Transverse colon (tissue), 4 donors: ENCODE measurements around the gene P3H4. TPM values are rescaled to one million over a fixed set of nuclear protein-coding genes. Genes with fewer than 3 reads are reported as not detected.

Experiments
- DNase-seq: peaks from one replicate; pipeline ENCODE4 v3.0.0-alpha.2; 2019
- H3K27ac ChIP-seq, 4 donors: fragments of 200-600 bp; sonication (generic); 2 replicates each; pipeline ENCODE4 v1.5.1; 2016 to 2018; ENCODE audit warnings: inconsistent platforms in 4 of 4
- H3K27me3 ChIP-seq: fragments of 200-600 bp; sonication (generic); 2 replicates; pipeline ENCODE4 v1.5.1; 2017; ENCODE audit warnings: inconsistent platforms
- H3K36me3 ChIP-seq, 4 donors: fragments of 200-600 bp; sonication (generic); 2 replicates each; pipeline ENCODE4 v1.5.1; 2017 to 2019; ENCODE audit warnings: inconsistent platforms in 4 of 4
- H3K4me1 ChIP-seq, 4 donors: fragments of 200-600 bp; sonication (generic); 2 replicates each; pipeline ENCODE4 v1.5.1; 2017 to 2020; ENCODE audit warnings: inconsistent platforms in 4 of 4
- H3K4me3 ChIP-seq, 4 donors: fragments of 200-600 bp; sonication (generic); 1 replicate in 1 of 4; 2 replicates in 3 of 4; pipeline versions ENCODE4 v1.5.1 to v1.6.1; 2017 to 2019; ENCODE audit warnings: inconsistent platforms in 4 of 4
- H3K9me3 ChIP-seq, 2 donors: fragments of 200-600 bp; sonication (generic); 2 replicates each; pipeline ENCODE4 v1.5.1; 2017 to 2019; ENCODE audit warnings: inconsistent platforms in 2 of 2
- CTCF ChIP-seq, 5 experiments: fragments of 200-600 bp in 3 of 5; fragments of 450-650 bp in 2 of 5; sonication (generic) in 3 of 5; IDR thresholded peaks; 1 replicate in 2 of 5; 2 replicates in 3 of 5; pipeline ENCODE4 v1.5.1; 2016 to 2017; ENCODE audit warnings: antibody characterized with exemption in 5 of 5, inconsistent platforms in 3 of 5, mild to moderate bottlenecking in 2 of 5, moderate library complexity in 1 of 5
- EP300 ChIP-seq: sonication (generic); formaldehyde crosslinking; IDR thresholded peaks from one replicate; pipeline ENCODE4 v1.6.1; 2017; ENCODE audit warnings: antibody characterized with exemption, low read depth
- POLR2A ChIP-seq: fragments of 450-650 bp; IDR thresholded peaks from one replicate; pipeline ENCODE4 v1.6.1; 2016; ENCODE audit warnings: antibody characterized with exemption, mild to moderate bottlenecking, moderate library complexity
- POLR2AphosphoS5 ChIP-seq, 3 donors: sonication (generic); formaldehyde crosslinking; IDR thresholded peaks; one replicate each; pipeline ENCODE4 v1.6.1; 2016; ENCODE audit warnings: antibody characterized with exemption in 3 of 3
- WGBS, 2 donors: methylation state at CpG; one replicate each; pipeline ENCODE4 v1.1.5; 2018; ENCODE audit warnings: low coverage in 1 of 2; 5-methylcytosine and 5-hydroxymethylcytosine counted together
- in situ Hi-C, 4 donors: fragments of 200-750 bp; cut with MboI; loops; one replicate each; pipeline versions ENCODE4 v1.15.0 to v1.15.1; 2017; ENCODE audit warnings: low sequenced_read_pairs in 3 of 4, low pct_ligation_motif_present in 1 of 4, low pct_unique_long_range_greater_than_20kb in 1 of 4
- intact Hi-C: fragments of 100-400 bp; cut with DNase I; formaldehyde crosslinking; loops from one replicate; pipeline ENCODE4 v1.15.1; 2023; ENCODE audit warnings: low total_unique reads
- total RNA-seq, 4 donors: library from RNA; depleted of rRNA; stranded (reverse); fragments of >200 nt; gene quantifications; one replicate each; pipeline ENCODE4 v1.1.0, GENCODE V29; 2016

The P3H4 gene
- total RNA-seq, 4 donors from 2014 or later: 18.7 to 39.6 (median 22.5) TPM

DNA sequence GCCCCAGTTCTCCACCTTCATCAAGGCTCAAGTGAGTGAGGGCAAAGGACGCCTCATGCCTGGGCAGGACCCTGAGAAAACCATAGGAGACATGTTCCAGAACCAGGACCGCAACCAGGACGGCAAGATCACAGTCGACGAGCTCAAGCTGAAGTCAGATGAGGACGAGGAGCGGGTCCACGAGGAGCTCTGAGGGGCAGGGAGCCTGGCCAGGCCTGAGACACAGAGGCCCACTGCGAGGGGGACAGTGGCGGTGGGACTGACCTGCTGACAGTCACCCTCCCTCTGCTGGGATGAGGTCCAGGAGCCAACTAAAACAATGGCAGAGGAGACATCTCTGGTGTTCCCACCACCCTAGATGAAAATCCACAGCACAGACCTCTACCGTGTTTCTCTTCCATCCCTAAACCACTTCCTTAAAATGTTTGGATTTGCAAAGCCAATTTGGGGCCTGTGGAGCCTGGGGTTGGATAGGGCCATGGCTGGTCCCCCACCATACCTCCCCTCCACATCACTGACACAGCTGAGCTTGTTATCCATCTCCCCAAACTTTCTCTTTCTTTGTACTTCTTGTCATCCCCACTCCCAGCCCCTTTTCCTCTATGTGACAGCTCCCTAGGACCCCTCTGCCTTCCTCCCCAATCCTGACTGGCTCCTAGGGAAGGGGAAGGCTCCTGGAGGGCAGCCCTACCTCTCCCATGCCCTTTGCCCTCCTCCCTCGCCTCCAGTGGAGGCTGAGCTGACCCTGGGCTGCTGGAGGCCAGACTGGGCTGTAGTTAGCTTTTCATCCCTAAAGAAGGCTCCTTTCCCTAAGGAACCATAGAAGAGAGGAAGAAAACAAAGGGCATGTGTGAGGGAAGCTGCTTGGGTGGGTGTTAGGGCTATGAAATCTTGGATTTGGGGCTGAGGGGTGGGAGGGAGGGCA is 10.7 kb upstream of the P3H4 start:
- no peaks in the 10 kb centered on the region for H3K27me3 ChIP-seq
- TF ChIP-seq POLR2A (no peak), POLR2AphosphoS5 (IDR thresholded peaks at IDR 0.05) (no peak), EP300 (no peak), CTCF (IDR thresholded peaks at IDR 0.05) (no peak)
- H3K4me1 ChIP-seq: no peaks in the 10 kb centered on the region
- H3K4me3 ChIP-seq: no peak overlapping the region
- H3K36me3 ChIP-seq: no peaks in the 10 kb centered on the region
- H3K9me3 ChIP-seq: no peaks in the 10 kb centered on the region
- 57 to 72% methylated on average over 1 to 12 of the region's 12 CpGs for WGBS, 2 donors
- in situ Hi-C loops: no loop called here
- intact Hi-C loops: no loop called here
- DNase-seq: no peak
- H3K27ac ChIP-seq: no peak overlapping the region

GRCh38 chr17:41821776-41822175 is 10.0 kb upstream of the P3H4 start:
- WGBS, 2 donors: 77 to 81% methylated on average over 7 to 14 of the region's 14 CpGs
- no peak overlapping the region for H3K4me3 ChIP-seq
- TF ChIP-seq POLR2A: no peak
- no peak for TF ChIP-seq POLR2AphosphoS5 (IDR thresholded peaks at IDR 0.05)
- no peak for TF ChIP-seq EP300
- no peak for TF ChIP-seq CTCF (IDR thresholded peaks at IDR 0.05)
- no peak overlapping the region for H3K27ac ChIP-seq
- DNase-seq: no peak
- in situ Hi-C loops (no loop called here), intact Hi-C loops (no loop called here)
- H3K36me3 ChIP-seq: no peaks in the 10 kb centered on the region
- H3K27me3 ChIP-seq: no peaks in the 10 kb centered on the region
- H3K9me3 ChIP-seq: no peaks in the 10 kb centered on the region
- no peaks in the 10 kb centered on the region for H3K4me1 ChIP-seq

DNA sequence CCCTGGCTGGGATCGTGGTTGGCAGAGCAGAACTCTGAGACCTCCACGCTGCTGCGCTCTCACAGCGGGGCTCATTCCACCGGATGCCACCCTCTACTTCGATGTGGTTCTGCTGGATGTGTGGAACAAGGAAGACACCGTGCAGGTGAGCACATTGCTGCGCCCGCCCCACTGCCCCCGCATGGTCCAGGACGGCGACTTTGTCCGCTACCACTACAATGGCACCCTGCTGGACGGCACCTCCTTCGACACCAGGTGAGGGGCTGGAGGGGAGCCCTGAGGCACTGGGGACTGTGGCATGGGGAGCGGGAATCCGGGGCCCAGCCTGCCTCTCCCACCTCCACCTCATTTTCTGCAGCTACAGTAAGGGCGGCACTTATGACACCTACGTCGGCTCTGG is 6.3 kb upstream of the P3H4 start:
- H3K4me1 ChIP-seq: peaks cover 0 to 7% (median 4%) of the 10 kb centered on the region in 4 donors
- no peak overlapping the region for H3K4me3 ChIP-seq
- no peaks in the 10 kb centered on the region for H3K36me3 ChIP-seq
- no peak for DNase-seq
- H3K27ac ChIP-seq: no peak overlapping the region
- H3K9me3 ChIP-seq: no peaks in the 10 kb centered on the region
- H3K27me3 ChIP-seq: no peaks in the 10 kb centered on the region
- in situ Hi-C loops: no loop called here
- TF ChIP-seq POLR2AphosphoS5 (IDR thresholded peaks at IDR 0.05) (no peak), CTCF (IDR thresholded peaks at IDR 0.05) (no peak), EP300 (no peak), POLR2A (no peak)
- intact Hi-C loops: no loop called here
- WGBS, 2 donors: 95% methylated on average over 19 of the region's 20 CpGs; no CpG with 5 or more reads in 1 of the 2 donors

DNA sequence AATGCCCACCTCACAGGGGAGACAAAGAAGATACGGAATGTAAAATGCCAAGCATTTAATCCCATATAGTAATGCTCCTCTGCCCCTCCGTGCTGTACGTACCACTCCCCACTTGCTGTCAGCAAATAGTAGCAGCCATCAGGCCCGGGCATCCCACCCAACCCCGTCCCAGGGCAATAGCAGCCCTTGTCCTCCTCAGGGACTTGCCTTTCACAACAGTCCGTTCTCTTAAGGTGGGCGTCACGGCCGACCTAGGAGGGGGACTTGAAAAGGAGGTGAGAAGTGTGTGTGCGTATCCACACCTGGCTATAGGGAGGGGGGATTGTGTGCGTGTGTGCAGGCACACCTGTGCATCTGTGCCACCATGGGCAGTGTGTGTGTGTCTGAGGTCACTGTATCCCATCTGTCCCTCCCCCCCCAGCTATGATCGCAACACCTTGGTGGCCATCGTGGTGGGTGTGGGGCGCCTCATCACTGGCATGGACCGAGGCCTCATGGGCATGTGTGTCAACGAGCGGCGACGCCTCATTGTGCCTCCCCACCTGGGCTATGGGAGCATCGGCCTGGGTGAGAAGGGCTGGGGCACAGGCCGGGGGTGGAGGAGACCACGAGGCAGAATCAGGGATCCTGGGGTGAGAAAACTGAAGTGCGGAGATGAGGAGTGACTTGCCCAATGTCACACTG is 5.0 kb upstream of the P3H4 start:
- no peaks in the 10 kb centered on the region for H3K27me3 ChIP-seq
- H3K4me3 ChIP-seq: no peak overlapping the region
- WGBS, 2 donors: 60 to 91% methylated on average over 1 to 23 of the region's 23 CpGs
- H3K27ac ChIP-seq: no peak overlapping the region
- intact Hi-C loops: no loop called here
- no peak for DNase-seq
- H3K4me1 ChIP-seq: peaks cover 0 to 18% (median 10%) of the 10 kb centered on the region in 4 donors
- H3K9me3 ChIP-seq: no peaks in the 10 kb centered on the region
- TF ChIP-seq EP300 (no peak), POLR2A (no peak), CTCF (IDR thresholded peaks at IDR 0.05) (no peak), POLR2AphosphoS5 (IDR thresholded peaks at IDR 0.05) (no peak)
- in situ Hi-C loops: no loop called here
- no peaks in the 10 kb centered on the region for H3K36me3 ChIP-seq
